Keratinocyte (primary cell): Measurements from ENCODE around the gene TPI1. TPM values are rescaled to one million over a fixed set of nuclear protein-coding genes. Genes with fewer than 3 reads are reported as not detected.
A peak's percentile ranks its signal among the peaks of the same experiment; 100 is the strongest.

Source experiments
- DNase-seq: peaks from one replicate; pipeline ENCODE4 v3.0.0-alpha.2; 2011; ENCODE audit warnings: low read depth, missing footprints, low spot score
- FAIRE-seq: peaks from 2 replicates; lab custom pipeline; 2011; peaks lifted over from hg19 to GRCh38; lab: Jason Lieb, UNC
- H2AFZ ChIP-seq: 2 replicates; pipeline ENCODE4 v1.6.0; 2012; ENCODE audit warnings: low read length, control low read depth, inconsistent platforms; ENCODE audit not compliant: control insufficient read depth
- H3K27ac ChIP-seq: 2 replicates; pipeline ENCODE4 v1.5.1; 2011; ENCODE audit warnings: low read length; ENCODE audit not compliant: control insufficient read depth, insufficient read depth
- H3K27me3 ChIP-seq: 3 replicates; pipeline ENCODE4 v1.6.0; 2011; ENCODE audit warnings: low read length; ENCODE audit not compliant: control insufficient read depth, insufficient read depth; ENCODE audit errors: extremely low read depth
- H3K36me3 ChIP-seq, 2 experiments: 2 replicates in 1 of 2; 3 replicates in 1 of 2; pipeline ENCODE4 v1.5.1; 2011; ENCODE audit warnings: low read length in 2 of 2, mild to moderate bottlenecking in 1 of 2; ENCODE audit not compliant: control insufficient read depth in 2 of 2, insufficient read depth in 2 of 2; ENCODE audit errors: extremely low read depth in 1 of 2
- H3K4me1 ChIP-seq: 3 replicates; pipeline ENCODE4 v1.5.1; 2011; ENCODE audit warnings: low read length; ENCODE audit not compliant: control insufficient read depth, insufficient read depth; ENCODE audit errors: extremely low read depth
- H3K4me2 ChIP-seq: 3 replicates; pipeline ENCODE4 v1.6.0; 2011; ENCODE audit warnings: low read depth, low read length; ENCODE audit not compliant: control insufficient read depth, insufficient read depth; ENCODE audit errors: extremely low read depth
- H3K4me3 ChIP-seq, 3 experiments: fragments of 200-600 bp in 1 of 3; sonication (generic) in 1 of 3; 2 replicates in 2 of 3; 3 replicates in 1 of 3; pipeline ENCODE4 v1.5.1; 2011 to 2016; ENCODE audit warnings: low read length in 3 of 3, mild to moderate bottlenecking in 3 of 3, control low read depth in 2 of 3, inconsistent platforms in 1 of 3, low read depth in 1 of 3, mixed read lengths in 1 of 3, mixed run types in 1 of 3, moderate library complexity in 1 of 3; ENCODE audit not compliant: control insufficient read depth in 2 of 3, insufficient read depth in 2 of 3; ENCODE audit errors: extremely low read depth in 1 of 3
- H3K79me2 ChIP-seq: 2 replicates; pipeline ENCODE4 v1.6.0; 2012; ENCODE audit warnings: low read length; ENCODE audit not compliant: control insufficient read depth, insufficient read depth
- H3K9ac ChIP-seq: 3 replicates; pipeline ENCODE4 v1.6.0; 2011; ENCODE audit warnings: low read length; ENCODE audit not compliant: control insufficient read depth, insufficient read depth; ENCODE audit errors: extremely low read depth
- H3K9me1 ChIP-seq: 3 replicates; pipeline ENCODE4 v1.6.0; 2011; ENCODE audit warnings: low read length; ENCODE audit not compliant: control insufficient read depth, insufficient read depth; ENCODE audit errors: extremely low read depth
- H3K9me3 ChIP-seq: 2 replicates; pipeline ENCODE4 v1.5.1; 2012; ENCODE audit warnings: low read depth, low read length; ENCODE audit not compliant: control insufficient read depth
- H4K20me1 ChIP-seq: 3 replicates; pipeline ENCODE4 v1.6.0; 2011; ENCODE audit warnings: low read length; ENCODE audit not compliant: control insufficient read depth, insufficient read depth; ENCODE audit errors: extremely low read depth
- CTCF ChIP-seq, 3 experiments: IDR thresholded peaks in 1 of 3; conservative IDR thresholded peaks in 1 of 3; optimal IDR thresholded peaks in 1 of 3; 2 replicates in 2 of 3; 3 replicates in 1 of 3; pipeline versions ENCODE3 to v1.5.1; 2011; ENCODE audit warnings: low read length in 3 of 3, mild to moderate bottlenecking in 3 of 3, moderate library complexity in 2 of 3, control low read depth in 1 of 3, inconsistent platforms in 1 of 3; ENCODE audit not compliant: insufficient read depth in 2 of 3; ENCODE audit errors: extremely low read depth in 1 of 3
- EZH2 ChIP-seq: IDR thresholded peaks from one replicate; pipeline ENCODE4 v1.6.1; 2012; ENCODE audit warnings: inconsistent platforms, mild to moderate bottlenecking, low read length, moderate library complexity
- dilution Hi-C: fragments of 300-500 bp; cut with MboI; formaldehyde crosslinking; loops from one replicate; pipeline ENCODE4 v1.7.0; 2020; ENCODE audit warnings: low sequenced_read_pairs; ENCODE audit not compliant: extremely low pct_ligation_motif_present
- polyA plus RNA-seq, 5 experiments: library from polyadenylated mRNA; depleted of rRNA in 3 of 5; stranded (reverse) in 3 of 5; stranded (forward) in 1 of 5; unstranded in 1 of 5; fragments of >200 nt; gene quantifications; 1 replicate in 1 of 5; 2 replicates in 3 of 5; 3 replicates in 1 of 5; pipeline versions ENCODE4 v1.2.1 to v1.2.3, GENCODE V29; 2011 to 2012; ENCODE audit warnings: missing spikeins in 2 of 5, low read depth in 1 of 5, low replicate concordance in 1 of 5

Gene TPI1
- polyA plus RNA-seq, 1 donor (not counting 4 experiments of a cell fraction or from before 2014, with no cell fraction given), result 1,551 TPM

- peak overlapping the region; percentile 56 for H3K4me2 ChIP-seq
- no peaks in the 10 kb centered on the region for H3K79me2 ChIP-seq
- H3K36me3 ChIP-seq, result no peaks in the 10 kb centered on the region
- peak overlapping the region in 1 of 3 experiments; percentile 37 for H3K4me3 ChIP-seq
- H3K27me3 ChIP-seq, result peaks cover 74% of the 10 kb centered on the region
- DNase-seq, result no peak
- H3K27ac ChIP-seq, result no peak overlapping the region
- TF ChIP-seq CTCF (optimal IDR thresholded peaks at IDR 0.05 in 1 of 3, IDR thresholded peaks at IDR 0.05 in 1 of 3, conservative IDR thresholded peaks at IDR 0.05 in 1 of 3; ENCODE audit: extremely low read depth in 1 of 3, insufficient read depth in 2 of 3, low read length in 3 of 3) (no peak), EZH2 (peak; percentile 18)
- peaks cover 12% of the 10 kb centered on the region for H3K4me1 ChIP-seq
- H3K9me1 ChIP-seq, result no peaks in the 10 kb centered on the region
- FAIRE-seq, result peak; percentile 5
- no peaks in the 10 kb centered on the region for H4K20me1 ChIP-seq
- no peak overlapping the region for H3K9ac ChIP-seq
- H2AFZ ChIP-seq, result no peak overlapping the region
- dilution Hi-C loops, result no loop called here
- H3K9me3 ChIP-seq, result no peaks in the 10 kb centered on the region
These were observed 42.4 kb upstream of the TPI1 start for GRCh38 chr12:6824901-6825381.

GRCh38 chr12:6825398-6826124, 41.8 kb upstream of the TPI1 start:
- Histone ChIP-seq H3K9ac (no peak overlapping the region), H3K27ac (no peak overlapping the region), H3K27me3 (peaks cover 73% of the 10 kb centered on the region), H3K9me3 (no peaks in the 10 kb centered on the region), H3K4me1 (peaks cover 12% of the 10 kb centered on the region), H3K79me2 (no peaks in the 10 kb centered on the region), H3K4me3 (peak overlapping the region in 1 of 3 experiments; percentile 37), H4K20me1 (no peaks in the 10 kb centered on the region), H3K36me3 (no peaks in the 10 kb centered on the region), H2AFZ (peak overlapping the region; percentile 40), H3K4me2 (peak overlapping the region; percentile 56), H3K9me1 (no peaks in the 10 kb centered on the region)
- TF ChIP-seq EZH2 (peak; percentile 32), CTCF (optimal IDR thresholded peaks at IDR 0.05 in 1 of 3, IDR thresholded peaks at IDR 0.05 in 1 of 3, conservative IDR thresholded peaks at IDR 0.05 in 1 of 3; ENCODE audit: extremely low read depth in 1 of 3, insufficient read depth in 2 of 3, low read length in 3 of 3) (peak in 2 of 3 experiments; percentile 94 to 96)
- dilution Hi-C loops, result no loop called here
- FAIRE-seq (peak; percentile 86), DNase-seq (peak; percentile 40)
